ENCODE data around the gene DHX40. TPM values are rescaled to one million over a fixed set of nuclear protein-coding genes. Genes with fewer than 3 reads are reported as not detected.

Gene DHX40
- polyA plus RNA-seq, 2 of the 4 experiments (the other 2 are of a cell fraction), result 55.8 to 109 TPM

DNA sequence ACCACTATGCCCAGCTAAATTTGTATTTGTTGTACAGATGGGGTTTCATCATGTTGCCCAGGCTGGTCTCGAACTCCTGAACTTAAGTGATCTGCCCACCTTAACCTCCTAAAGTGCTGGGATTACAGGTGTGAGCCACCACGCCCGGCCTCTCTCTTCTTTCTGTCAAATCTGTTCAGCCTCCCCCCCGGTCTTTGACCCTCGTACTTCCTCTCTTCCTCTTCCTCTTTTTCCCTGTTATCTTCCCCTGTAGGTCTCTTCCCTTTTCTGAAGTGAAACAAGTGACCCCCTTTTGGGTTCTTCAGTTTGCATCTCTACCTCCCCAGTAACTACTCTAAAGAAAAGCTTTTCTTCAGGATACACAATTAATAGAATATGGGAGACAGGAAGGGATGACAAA is 31.7 kb upstream of the DHX40 start:
- CTCF ChIA-PET, result interaction anchor here (0.6 to 5.5 kb wide), 4 partner anchors 10 to 286 kb away, joined by 3 to 34 read pairs (median 3); no protein-coding TSS in a partner anchor

DNA sequence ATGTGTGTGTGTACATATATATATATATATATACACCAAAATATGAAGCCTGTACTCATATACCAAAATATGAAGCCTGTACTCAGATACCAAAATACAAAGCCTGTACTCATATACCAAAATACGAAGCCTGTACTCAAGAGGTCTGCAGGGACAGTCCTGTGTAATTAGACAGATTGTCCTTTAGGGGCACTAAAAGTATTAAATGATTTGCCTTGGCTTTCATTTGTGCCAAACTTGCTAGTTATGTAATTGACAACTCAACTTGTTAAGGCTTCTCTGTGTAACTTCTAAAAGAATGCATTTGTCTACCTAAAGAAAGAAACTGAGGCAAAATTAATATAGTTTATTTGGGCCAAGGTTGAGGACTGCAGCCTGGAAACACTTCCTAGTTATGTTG is 30.8 kb upstream of the DHX40 start:
- ATAC-seq (peak; percentile 71 to 72; a peak in 5 of 6 replicates), DNase-seq (ENCODE audit: low read depth in 1 of 2, low spot score in 1 of 2) (peak; percentile 43 to 56), FAIRE-seq (peak; percentile 79)
- WGBS (ENCODE audit: missing lambda C conversion rate), result 61% methylated on average over 1 of the region's 1 CpG
- TF ChIP-seq RNF2 (IDR thresholded peaks at IDR 0.05; ENCODE audit: borderline replicate concordance, low read depth), result no peak
- TF ChIP-seq, protein P1, sequence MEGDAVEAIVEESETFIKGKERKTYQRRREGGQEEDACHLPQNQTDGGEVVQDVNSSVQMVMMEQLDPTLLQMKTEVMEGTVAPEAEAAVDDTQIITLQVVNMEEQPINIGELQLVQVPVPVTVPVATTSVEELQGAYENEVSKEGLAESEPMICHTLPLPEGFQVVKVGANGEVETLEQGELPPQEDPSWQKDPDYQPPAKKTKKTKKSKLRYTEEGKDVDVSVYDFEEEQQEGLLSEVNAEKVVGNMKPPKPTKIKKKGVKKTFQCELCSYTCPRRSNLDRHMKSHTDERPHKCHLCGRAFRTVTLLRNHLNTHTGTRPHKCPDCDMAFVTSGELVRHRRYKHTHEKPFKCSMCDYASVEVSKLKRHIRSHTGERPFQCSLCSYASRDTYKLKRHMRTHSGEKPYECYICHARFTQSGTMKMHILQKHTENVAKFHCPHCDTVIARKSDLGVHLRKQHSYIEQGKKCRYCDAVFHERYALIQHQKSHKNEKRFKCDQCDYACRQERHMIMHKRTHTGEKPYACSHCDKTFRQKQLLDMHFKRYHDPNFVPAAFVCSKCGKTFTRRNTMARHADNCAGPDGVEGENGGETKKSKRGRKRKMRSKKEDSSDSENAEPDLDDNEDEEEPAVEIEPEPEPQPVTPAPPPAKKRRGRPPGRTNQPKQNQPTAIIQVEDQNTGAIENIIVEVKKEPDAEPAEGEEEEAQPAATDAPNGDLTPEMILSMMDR (IDR thresholded peaks at IDR 0.05), result peak; percentile 16; the same call in 1 of the 3 replicates
- Histone ChIP-seq H3K4me3 (no peak overlapping the region), H3K27ac (no peak overlapping the region), H3K4me2 (no peak overlapping the region), H3K9me3 (no peaks in the 10 kb centered on the region), H3K4me1 (no peaks in the 10 kb centered on the region)
- ChIA-PET CTCF (interaction anchor here (1.1 to 5.5 kb wide), 2 partner anchors 11 to 13 kb away, joined by 3 to 34 read pairs; no protein-coding TSS in a partner anchor), POLR2A (no interaction called here)

More for the DNA sequence above, 31.7 kb upstream of the DHX40 start:
- 61% methylated on average over 5 of the region's 5 CpGs for WGBS (ENCODE audit: missing lambda C conversion rate)
- POLR2A ChIA-PET, result no interaction called here
- Histone ChIP-seq H3K27ac (no peak overlapping the region), H3K9me3 (no peaks in the 10 kb centered on the region), H3K4me1 (no peaks in the 10 kb centered on the region), H3K4me2 (no peak overlapping the region), H3K4me3 (no peak overlapping the region)
- TF ChIP-seq CEBPB (IDR thresholded peaks at IDR 0.05), result no peak
- TF ChIP-seq SMC3 (IDR thresholded peaks at IDR 0.05), result no peak
- TF ChIP-seq RARB (CRISPR knock-in tag; IDR thresholded peaks at IDR 0.05), result no peak
- no peak for TF ChIP-seq FOSL2 (IDR thresholded peaks at IDR 0.05)
- TF ChIP-seq FOSL2 (CRISPR knock-in tag; IDR thresholded peaks at IDR 0.05), result no peak
- no peak for TF ChIP-seq TP53 (CRISPR knock-in tag; IDR thresholded peaks at IDR 0.05)
- TF ChIP-seq NFE2L2 (conservative IDR thresholded peaks at IDR 0.05; ENCODE audit: low read length), result no peak
- TF ChIP-seq GATA3 (IDR thresholded peaks at IDR 0.05; ENCODE audit: borderline replicate concordance), result no peak
- no peak for TF ChIP-seq RAD21 (conservative IDR thresholded peaks at IDR 0.05 in 1 of 2, IDR thresholded peaks at IDR 0.05 in 1 of 2)
- no peak for TF ChIP-seq CHD2 (IDR thresholded peaks at IDR 0.05; ENCODE audit: low read length, partially characterized antibody)
- TF ChIP-seq, protein P2, sequence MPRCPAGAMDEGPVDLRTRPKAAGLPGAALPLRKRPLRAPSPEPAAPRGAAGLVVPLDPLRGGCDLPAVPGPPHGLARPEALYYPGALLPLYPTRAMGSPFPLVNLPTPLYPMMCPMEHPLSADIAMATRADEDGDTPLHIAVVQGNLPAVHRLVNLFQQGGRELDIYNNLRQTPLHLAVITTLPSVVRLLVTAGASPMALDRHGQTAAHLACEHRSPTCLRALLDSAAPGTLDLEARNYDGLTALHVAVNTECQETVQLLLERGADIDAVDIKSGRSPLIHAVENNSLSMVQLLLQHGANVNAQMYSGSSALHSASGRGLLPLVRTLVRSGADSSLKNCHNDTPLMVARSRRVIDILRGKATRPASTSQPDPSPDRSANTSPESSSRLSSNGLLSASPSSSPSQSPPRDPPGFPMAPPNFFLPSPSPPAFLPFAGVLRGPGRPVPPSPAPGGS (IDR thresholded peaks at IDR 0.05), result no peak
- DNase-seq (ENCODE audit: low read depth in 1 of 2, low spot score in 1 of 2) (no peak), FAIRE-seq (no peak), ATAC-seq (no peak)

DNA sequence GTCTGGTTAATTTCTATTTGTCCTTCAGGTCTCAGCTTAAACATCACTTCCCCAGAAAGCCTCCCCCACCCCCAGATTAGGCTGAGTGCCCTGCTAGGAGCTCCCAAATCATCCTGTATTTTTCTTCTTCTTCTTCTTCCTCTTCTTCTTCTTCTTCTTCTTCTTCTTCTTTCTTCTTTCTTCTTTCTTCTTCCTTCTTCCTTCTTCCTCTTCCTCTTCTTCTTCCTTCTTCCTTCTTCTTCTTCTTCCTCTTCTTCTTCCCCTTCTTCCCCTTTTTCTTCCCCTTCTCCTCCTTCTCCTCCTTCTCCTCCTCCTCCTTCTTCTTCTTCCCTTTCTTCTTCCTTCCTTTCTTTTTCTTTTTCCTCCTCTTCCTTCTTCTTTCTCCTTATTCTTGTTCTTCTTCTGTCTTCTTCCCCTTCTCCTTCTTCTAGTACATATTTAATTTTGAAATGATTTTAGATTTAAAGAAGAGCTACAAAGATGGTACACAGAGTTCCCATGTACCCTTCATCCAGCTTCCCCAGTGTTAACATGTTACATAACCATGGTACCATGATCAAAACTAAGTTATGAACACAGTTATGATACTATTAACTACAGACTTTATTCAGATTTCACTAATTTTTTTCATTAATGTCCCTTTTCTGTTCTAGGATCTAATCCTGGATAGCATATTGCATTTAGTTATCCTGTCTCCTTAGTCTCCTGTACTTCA is 27.1 kb upstream of the DHX40 start:
- DNase-seq (ENCODE audit: low read depth in 1 of 2, low spot score in 1 of 2), result no peak
- Histone ChIP-seq H3K27ac (no peak overlapping the region), H3K4me1 (no peaks in the 10 kb centered on the region), H3K4me2 (no peak overlapping the region), H3K4me3 (no peak overlapping the region), H3K9me3 (no peaks in the 10 kb centered on the region)
- ChIA-PET POLR2A (interaction anchor here (0.7 kb wide), 1 partner anchor 32 kb away, joined by 6 read pairs; no protein-coding TSS in a partner anchor), CTCF (interaction anchor here (0.5 to 1.6 kb wide), 6 partner anchors 13 to 228 kb away, joined by 3 to 4 read pairs (median 4); no protein-coding TSS in a partner anchor)
- peak; percentile 18 for FAIRE-seq
- no peak for ATAC-seq
- no peak for TF ChIP-seq HOXB5 (CRISPR knock-in tag; IDR thresholded peaks at IDR 0.05)
- no peak for TF ChIP-seq ZSCAN20 (CRISPR knock-in tag; IDR thresholded peaks at IDR 0.05)
- TF ChIP-seq ZC3H11A (IDR thresholded peaks at IDR 0.05), result no peak
- TF ChIP-seq SMC3 (IDR thresholded peaks at IDR 0.05), result no peak
- TF ChIP-seq BHLHE40 (IDR thresholded peaks at IDR 0.05; ENCODE audit: low read depth, low read length), result no peak
- no peak for TF ChIP-seq CBX2 (IDR thresholded peaks at IDR 0.05; ENCODE audit: borderline replicate concordance, low read depth)
- no peak for TF ChIP-seq RAD21 (conservative IDR thresholded peaks at IDR 0.05 in 1 of 2, IDR thresholded peaks at IDR 0.05 in 1 of 2)
- TF ChIP-seq KDM1A (IDR thresholded peaks at IDR 0.05; ENCODE audit: low read depth), result no peak
- no peak for TF ChIP-seq MAZ (IDR thresholded peaks at IDR 0.05; ENCODE audit: borderline replicate concordance, low read depth, low read length)
- TF ChIP-seq RFX5 (IDR thresholded peaks at IDR 0.05), result no peak
- no peak for TF ChIP-seq HDAC2 (IDR thresholded peaks at IDR 0.05)
- TF ChIP-seq HEYL (CRISPR knock-in tag; IDR thresholded peaks at IDR 0.05), result no peak
- no peak for TF ChIP-seq CBX8 (IDR thresholded peaks at IDR 0.05)
- no peak for TF ChIP-seq NR3C1 (IDR thresholded peaks at IDR 0.05)
- TF ChIP-seq, protein P2 (IDR thresholded peaks at IDR 0.05), result no peak
- TF ChIP-seq, protein P3, sequence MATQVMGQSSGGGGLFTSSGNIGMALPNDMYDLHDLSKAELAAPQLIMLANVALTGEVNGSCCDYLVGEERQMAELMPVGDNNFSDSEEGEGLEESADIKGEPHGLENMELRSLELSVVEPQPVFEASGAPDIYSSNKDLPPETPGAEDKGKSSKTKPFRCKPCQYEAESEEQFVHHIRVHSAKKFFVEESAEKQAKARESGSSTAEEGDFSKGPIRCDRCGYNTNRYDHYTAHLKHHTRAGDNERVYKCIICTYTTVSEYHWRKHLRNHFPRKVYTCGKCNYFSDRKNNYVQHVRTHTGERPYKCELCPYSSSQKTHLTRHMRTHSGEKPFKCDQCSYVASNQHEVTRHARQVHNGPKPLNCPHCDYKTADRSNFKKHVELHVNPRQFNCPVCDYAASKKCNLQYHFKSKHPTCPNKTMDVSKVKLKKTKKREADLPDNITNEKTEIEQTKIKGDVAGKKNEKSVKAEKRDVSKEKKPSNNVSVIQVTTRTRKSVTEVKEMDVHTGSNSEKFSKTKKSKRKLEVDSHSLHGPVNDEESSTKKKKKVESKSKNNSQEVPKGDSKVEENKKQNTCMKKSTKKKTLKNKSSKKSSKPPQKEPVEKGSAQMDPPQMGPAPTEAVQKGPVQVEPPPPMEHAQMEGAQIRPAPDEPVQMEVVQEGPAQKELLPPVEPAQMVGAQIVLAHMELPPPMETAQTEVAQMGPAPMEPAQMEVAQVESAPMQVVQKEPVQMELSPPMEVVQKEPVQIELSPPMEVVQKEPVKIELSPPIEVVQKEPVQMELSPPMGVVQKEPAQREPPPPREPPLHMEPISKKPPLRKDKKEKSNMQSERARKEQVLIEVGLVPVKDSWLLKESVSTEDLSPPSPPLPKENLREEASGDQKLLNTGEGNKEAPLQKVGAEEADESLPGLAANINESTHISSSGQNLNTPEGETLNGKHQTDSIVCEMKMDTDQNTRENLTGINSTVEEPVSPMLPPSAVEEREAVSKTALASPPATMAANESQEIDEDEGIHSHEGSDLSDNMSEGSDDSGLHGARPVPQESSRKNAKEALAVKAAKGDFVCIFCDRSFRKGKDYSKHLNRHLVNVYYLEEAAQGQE (IDR thresholded peaks at IDR 0.05), result no peak

All from A549 (cell line).